ENCODE results near the gene LVRN. TPM values are rescaled to one million over a fixed set of nuclear protein-coding genes. Genes with fewer than 3 reads are reported as not detected.

The LVRN gene
- total and polyA plus RNA-seq, 7 donors: 0.64 to 2.0 (median 0.91) TPM

DNA sequence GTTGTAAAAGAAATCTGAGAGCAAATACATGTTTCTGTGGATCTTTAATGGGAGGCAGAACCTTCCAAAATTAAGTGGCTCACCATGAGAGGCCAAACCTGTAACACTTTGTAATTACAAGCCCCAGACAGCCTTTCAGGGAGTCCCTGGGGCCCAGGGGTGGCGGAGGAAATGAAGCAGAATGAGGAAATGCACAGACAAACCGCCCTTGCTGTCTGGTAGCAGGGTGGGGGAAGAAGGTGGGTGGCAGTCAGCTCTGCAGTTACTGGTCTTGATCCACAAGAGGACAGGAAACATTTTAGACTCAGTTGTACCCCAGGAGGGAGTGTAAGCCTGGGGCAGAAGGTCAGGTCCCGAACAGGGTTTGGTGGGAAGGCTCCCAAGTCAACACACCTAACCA lies 76.5 kb downstream of the LVRN start:
- Histone ChIP-seq H3K4me1 (no peaks in the 10 kb centered on the region), H3K4me3 (no peak overlapping the region), H3K9me3 (no peaks in the 10 kb centered on the region), H3K27me3 (ENCODE audit: insufficient read depth in 3 of 3, low read length in 2 of 3) (no peaks in the 10 kb centered on the region), H3K27ac (no peak overlapping the region), H3K36me3 (ENCODE audit: insufficient read depth in 1 of 2, low read depth in 1 of 2) (no peaks in the 10 kb centered on the region)
- no peak for ATAC-seq
- no peak for DNase-seq
- TF ChIP-seq, protein P1, sequence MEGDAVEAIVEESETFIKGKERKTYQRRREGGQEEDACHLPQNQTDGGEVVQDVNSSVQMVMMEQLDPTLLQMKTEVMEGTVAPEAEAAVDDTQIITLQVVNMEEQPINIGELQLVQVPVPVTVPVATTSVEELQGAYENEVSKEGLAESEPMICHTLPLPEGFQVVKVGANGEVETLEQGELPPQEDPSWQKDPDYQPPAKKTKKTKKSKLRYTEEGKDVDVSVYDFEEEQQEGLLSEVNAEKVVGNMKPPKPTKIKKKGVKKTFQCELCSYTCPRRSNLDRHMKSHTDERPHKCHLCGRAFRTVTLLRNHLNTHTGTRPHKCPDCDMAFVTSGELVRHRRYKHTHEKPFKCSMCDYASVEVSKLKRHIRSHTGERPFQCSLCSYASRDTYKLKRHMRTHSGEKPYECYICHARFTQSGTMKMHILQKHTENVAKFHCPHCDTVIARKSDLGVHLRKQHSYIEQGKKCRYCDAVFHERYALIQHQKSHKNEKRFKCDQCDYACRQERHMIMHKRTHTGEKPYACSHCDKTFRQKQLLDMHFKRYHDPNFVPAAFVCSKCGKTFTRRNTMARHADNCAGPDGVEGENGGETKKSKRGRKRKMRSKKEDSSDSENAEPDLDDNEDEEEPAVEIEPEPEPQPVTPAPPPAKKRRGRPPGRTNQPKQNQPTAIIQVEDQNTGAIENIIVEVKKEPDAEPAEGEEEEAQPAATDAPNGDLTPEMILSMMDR (IDR thresholded peaks at IDR 0.05): no peak
- 56 to 71% (median 64%) methylated on average over 3 of the region's 3 CpGs for WGBS, 3 donors
- intact Hi-C loops (cut with DNase I): no loop called here

DNA sequence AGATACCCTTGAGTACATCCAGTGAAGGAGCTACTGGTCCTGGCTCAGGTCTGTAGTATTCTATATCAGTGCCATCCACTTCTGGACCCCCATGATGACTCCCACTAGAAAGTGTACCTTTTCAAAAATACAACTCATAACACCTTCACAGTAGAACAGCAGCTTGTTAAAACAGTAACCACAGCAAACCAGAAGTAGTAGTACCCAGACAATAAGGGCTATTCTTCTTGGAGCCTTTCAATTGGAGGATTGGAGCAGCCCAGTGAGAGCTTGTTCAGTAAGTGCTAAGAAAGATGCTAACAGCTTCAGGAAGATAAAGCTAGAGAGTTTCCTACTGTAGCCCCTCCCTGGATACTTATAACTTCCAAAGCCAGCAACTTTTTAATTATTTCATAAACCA lies 80.1 kb downstream of the LVRN start:
- Histone ChIP-seq H3K4me3 (no peak overlapping the region), H3K36me3 (ENCODE audit: insufficient read depth in 1 of 2, low read depth in 1 of 2) (no peaks in the 10 kb centered on the region), H3K9me3 (no peaks in the 10 kb centered on the region), H3K27me3 (ENCODE audit: insufficient read depth in 3 of 3, low read length in 2 of 3) (no peaks in the 10 kb centered on the region), H3K4me1 (no peaks in the 10 kb centered on the region), H3K27ac (no peak overlapping the region)
- no peak for ATAC-seq
- DNase-seq: no peak
- TF ChIP-seq, protein P1 (IDR thresholded peaks at IDR 0.05): no peak
- intact Hi-C loops (cut with DNase I): no loop called here

DNA sequence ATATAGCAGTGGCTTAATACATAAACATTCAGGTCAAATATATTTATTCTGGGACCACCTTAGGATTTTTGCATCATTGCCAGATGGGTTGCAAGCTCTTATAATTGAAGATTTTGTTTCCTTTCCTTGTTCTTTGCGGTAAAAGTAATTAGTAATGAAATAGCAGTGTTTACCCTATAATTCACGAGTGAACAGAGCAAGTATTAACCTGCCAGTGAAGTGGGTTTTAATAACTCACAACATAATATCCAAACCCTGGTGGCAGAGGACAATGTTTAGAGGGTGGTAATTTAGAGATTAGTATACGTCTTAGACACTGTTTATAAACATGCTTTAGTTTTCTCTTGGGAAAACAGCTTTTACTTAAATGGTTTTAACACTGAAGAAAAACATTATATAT lies 81.8 kb downstream of the LVRN start:
- H3K27me3 ChIP-seq (ENCODE audit: insufficient read depth in 3 of 3, low read length in 2 of 3): no peaks in the 10 kb centered on the region
- ATAC-seq: no peak
- WGBS, 3 donors: 70 to 73% (median 73%) methylated on average over 3 of the region's 3 CpGs
- intact Hi-C loops (cut with DNase I): no loop called here
- TF ChIP-seq, protein P1 (IDR thresholded peaks at IDR 0.05): no peak
- H3K9me3 ChIP-seq: no peaks in the 10 kb centered on the region
- H3K4me3 ChIP-seq: no peak overlapping the region
- H3K4me1 ChIP-seq: no peaks in the 10 kb centered on the region
- no peaks in the 10 kb centered on the region for H3K36me3 ChIP-seq (ENCODE audit: insufficient read depth in 1 of 2, low read depth in 1 of 2)
- no peak overlapping the region for H3K27ac ChIP-seq
- no peak for DNase-seq

DNA sequence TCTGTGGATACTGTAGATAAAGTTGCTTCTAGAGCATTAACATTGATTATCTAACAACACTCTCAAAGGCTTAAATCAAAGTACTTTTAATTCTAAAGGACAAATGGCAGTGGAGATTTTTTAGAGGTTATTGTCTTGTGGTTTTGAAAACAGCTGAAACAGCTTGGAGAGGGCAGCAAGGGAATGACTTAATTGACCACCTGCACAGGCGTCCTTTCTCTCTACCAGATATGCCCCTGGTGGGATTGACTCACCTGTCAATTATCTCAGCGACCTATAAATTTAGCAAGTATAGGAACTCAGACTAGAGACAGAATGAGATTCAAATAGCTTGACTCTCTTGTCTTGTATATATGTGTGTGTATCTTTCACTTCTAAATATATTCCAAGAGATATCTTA lies 83.5 kb downstream of the LVRN start:
- H3K9me3 ChIP-seq: no peaks in the 10 kb centered on the region
- H3K4me3 ChIP-seq: no peak overlapping the region
- 69 to 84% (median 73%) methylated on average over 2 of the region's 2 CpGs for WGBS, 3 donors
- no peaks in the 10 kb centered on the region for H3K36me3 ChIP-seq (ENCODE audit: insufficient read depth in 1 of 2, low read depth in 1 of 2)
- no peaks in the 10 kb centered on the region for H3K27me3 ChIP-seq (ENCODE audit: insufficient read depth in 3 of 3, low read length in 2 of 3)
- TF ChIP-seq, protein P1 (IDR thresholded peaks at IDR 0.05): no peak
- no peaks in the 10 kb centered on the region for H3K4me1 ChIP-seq
- DNase-seq (no peak), ATAC-seq (no peak)
- intact Hi-C loops (cut with DNase I): no loop called here
- no peak overlapping the region for H3K27ac ChIP-seq

DNA sequence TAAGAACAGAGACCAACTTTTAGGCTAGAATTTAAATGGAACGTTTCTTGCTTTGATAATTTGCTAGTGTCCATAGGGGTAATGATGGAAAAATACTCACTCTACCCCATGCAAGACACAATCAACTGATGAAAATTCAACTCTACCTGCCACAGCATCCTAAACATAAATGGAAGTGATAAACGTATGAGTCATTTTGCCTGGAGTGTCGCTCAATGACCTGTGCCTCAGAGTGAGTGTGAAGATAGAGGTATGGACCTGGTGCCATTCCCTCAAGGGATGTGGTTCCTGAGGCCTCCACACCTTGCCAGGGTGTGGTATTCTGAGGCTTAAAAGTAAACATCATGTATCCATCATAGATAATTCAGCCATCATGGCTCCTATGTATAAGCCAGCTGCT lies 84.0 kb downstream of the LVRN start:
- H3K27me3 ChIP-seq (ENCODE audit: insufficient read depth in 3 of 3, low read length in 2 of 3): no peaks in the 10 kb centered on the region

More for the DNA sequence above, 84.0 kb downstream of the LVRN start:
- whole genome bisulfite sequencing, 3 donors: 84 to 93% (median 85%) methylated on average over 3 of the region's 3 CpGs
- TF ChIP-seq, protein P1 (IDR thresholded peaks at IDR 0.05): no peak
- DNase-seq: no peak
- no peak overlapping the region for H3K27ac ChIP-seq
- no peaks in the 10 kb centered on the region for H3K9me3 ChIP-seq
- ATAC-seq: no peak
- no peaks in the 10 kb centered on the region for H3K36me3 ChIP-seq (ENCODE audit: insufficient read depth in 1 of 2, low read depth in 1 of 2)
- intact Hi-C loops (cut with DNase I): no loop called here
- no peaks in the 10 kb centered on the region for H3K4me1 ChIP-seq
- H3K4me3 ChIP-seq: no peak overlapping the region
